DND-41 (cell line): Measurements from ENCODE around the gene PDHA2.
A peak's percentile ranks its signal among the peaks of the same experiment; 100 is the strongest.
"Not testable (repeated sequence)": the region's sequence is repeated elsewhere in the genome, so short reads cannot be mapped to it uniquely, and the experiment has no call there.

ENCODE experiments used
- ATAC-seq: fragments of 200-7000 bp; cut with Tn5 transposase; 3 replicates; pipeline ENCODE4 v1.9.1; 2021; ENCODE audit warnings: low read depth; ENCODE audit not compliant: insufficient read depth
- DNase-seq: peaks from one replicate; pipeline ENCODE4 v3.0.0-alpha.2; 2020
- H2AFZ ChIP-seq: 2 replicates; pipeline ENCODE4 v1.6.0; 2012; ENCODE audit warnings: low read depth, low read length
- H3K27ac ChIP-seq: 2 replicates; pipeline ENCODE4 v1.5.1; 2012; ENCODE audit warnings: low read length, inconsistent platforms
- H3K27me3 ChIP-seq: fragments of 200-600 bp; sonication (generic); 2 replicates; pipeline ENCODE4 v1.6.0; 2012; ENCODE audit warnings: low read length, mild to moderate bottlenecking, inconsistent platforms; ENCODE audit not compliant: insufficient read depth, poor library complexity
- H3K36me3 ChIP-seq: 2 replicates; pipeline ENCODE4 v1.5.1; 2012; ENCODE audit warnings: low read length, inconsistent platforms; ENCODE audit not compliant: insufficient read depth
- H3K4me1 ChIP-seq: 2 replicates; pipeline ENCODE4 v1.5.1; 2012; ENCODE audit warnings: mild to moderate bottlenecking, low read length; ENCODE audit not compliant: insufficient read depth
- H3K4me2 ChIP-seq: 2 replicates; pipeline ENCODE4 v1.6.0; 2012; ENCODE audit warnings: mild to moderate bottlenecking, moderate library complexity, low read length, inconsistent platforms; ENCODE audit not compliant: insufficient read depth
- H3K4me3 ChIP-seq, 2 experiments: fragments of 200-600 bp in 1 of 2; shearing (Covaris generic) in 1 of 2; 2 replicates each; pipeline ENCODE4 v1.5.1; 2012 to 2016; ENCODE audit warnings: inconsistent platforms in 2 of 2, low read length in 2 of 2, mild to moderate bottlenecking in 2 of 2, low read depth in 1 of 2, moderate library complexity in 1 of 2
- H3K79me2 ChIP-seq: 2 replicates; pipeline ENCODE4 v1.6.0; 2012; ENCODE audit warnings: low read length, inconsistent platforms; ENCODE audit not compliant: insufficient read depth
- H3K9ac ChIP-seq: 2 replicates; pipeline ENCODE4 v1.6.0; 2012; ENCODE audit warnings: low read depth, mild to moderate bottlenecking, inconsistent platforms, low read length, moderate library complexity
- H3K9me3 ChIP-seq: 2 replicates; pipeline ENCODE4 v1.5.1; 2012; ENCODE audit warnings: low read length, moderate library complexity, mild to moderate bottlenecking, inconsistent platforms; ENCODE audit not compliant: insufficient read depth, severe bottlenecking
- H4K20me1 ChIP-seq: 2 replicates; pipeline ENCODE4 v1.6.0; 2012; ENCODE audit warnings: low read length; ENCODE audit not compliant: insufficient read depth
- EZH2 ChIP-seq: IDR thresholded peaks from 3 replicates; pipeline ENCODE4 v1.6.1; 2012; ENCODE audit warnings: borderline replicate concordance, low read depth, mild to moderate bottlenecking, moderate library complexity, low read length, inconsistent platforms; ENCODE audit not compliant: severe bottlenecking
- TF ChIP-seq, protein P1 (sequence below): IDR thresholded peaks from 2 replicates; pipeline ENCODE4 v1.5.1; 2012; ENCODE audit warnings: borderline replicate concordance, low read length, moderate library complexity, mild to moderate bottlenecking; ENCODE audit not compliant: poor library complexity, severe bottlenecking; ENCODE audit errors: extremely low read depth

PDHA2 gene

DNA sequence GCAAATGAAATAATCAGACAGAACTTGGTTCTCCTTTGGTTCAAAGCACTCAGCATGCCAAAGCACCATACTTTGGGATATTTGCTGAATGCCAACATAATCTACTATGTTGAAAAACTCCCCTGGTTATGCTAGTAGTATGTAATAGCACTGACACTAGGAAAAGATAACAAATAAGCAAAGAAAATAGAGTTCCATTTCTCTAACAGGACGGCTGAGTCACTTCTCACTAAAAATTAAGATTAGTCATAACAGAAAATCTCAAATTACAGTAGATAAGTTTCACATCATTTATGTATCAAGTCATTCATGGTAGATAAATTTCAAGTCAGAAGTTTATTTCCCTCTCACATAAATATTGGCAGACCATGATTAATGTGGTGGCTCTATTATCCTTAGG lies 17.9 kb downstream of the PDHA2 start:
- no peaks in the 10 kb centered on the region for H4K20me1 ChIP-seq
- H3K4me2 ChIP-seq, result no peak overlapping the region
- ATAC-seq (no peak), DNase-seq (no peak)
- no peaks in the 10 kb centered on the region for H3K79me2 ChIP-seq
- H3K9me3 ChIP-seq, result no peaks in the 10 kb centered on the region
- no peak overlapping the region for H3K4me3 ChIP-seq
- H3K4me1 ChIP-seq, result no peaks in the 10 kb centered on the region
- no peak overlapping the region for H3K27ac ChIP-seq
- no peak overlapping the region for H2AFZ ChIP-seq
- no peaks in the 10 kb centered on the region for H3K27me3 ChIP-seq
- TF ChIP-seq, protein P1, sequence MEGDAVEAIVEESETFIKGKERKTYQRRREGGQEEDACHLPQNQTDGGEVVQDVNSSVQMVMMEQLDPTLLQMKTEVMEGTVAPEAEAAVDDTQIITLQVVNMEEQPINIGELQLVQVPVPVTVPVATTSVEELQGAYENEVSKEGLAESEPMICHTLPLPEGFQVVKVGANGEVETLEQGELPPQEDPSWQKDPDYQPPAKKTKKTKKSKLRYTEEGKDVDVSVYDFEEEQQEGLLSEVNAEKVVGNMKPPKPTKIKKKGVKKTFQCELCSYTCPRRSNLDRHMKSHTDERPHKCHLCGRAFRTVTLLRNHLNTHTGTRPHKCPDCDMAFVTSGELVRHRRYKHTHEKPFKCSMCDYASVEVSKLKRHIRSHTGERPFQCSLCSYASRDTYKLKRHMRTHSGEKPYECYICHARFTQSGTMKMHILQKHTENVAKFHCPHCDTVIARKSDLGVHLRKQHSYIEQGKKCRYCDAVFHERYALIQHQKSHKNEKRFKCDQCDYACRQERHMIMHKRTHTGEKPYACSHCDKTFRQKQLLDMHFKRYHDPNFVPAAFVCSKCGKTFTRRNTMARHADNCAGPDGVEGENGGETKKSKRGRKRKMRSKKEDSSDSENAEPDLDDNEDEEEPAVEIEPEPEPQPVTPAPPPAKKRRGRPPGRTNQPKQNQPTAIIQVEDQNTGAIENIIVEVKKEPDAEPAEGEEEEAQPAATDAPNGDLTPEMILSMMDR, result no peak
- H3K9ac ChIP-seq, result no peak overlapping the region
- H3K36me3 ChIP-seq, result no peaks in the 10 kb centered on the region

DNA sequence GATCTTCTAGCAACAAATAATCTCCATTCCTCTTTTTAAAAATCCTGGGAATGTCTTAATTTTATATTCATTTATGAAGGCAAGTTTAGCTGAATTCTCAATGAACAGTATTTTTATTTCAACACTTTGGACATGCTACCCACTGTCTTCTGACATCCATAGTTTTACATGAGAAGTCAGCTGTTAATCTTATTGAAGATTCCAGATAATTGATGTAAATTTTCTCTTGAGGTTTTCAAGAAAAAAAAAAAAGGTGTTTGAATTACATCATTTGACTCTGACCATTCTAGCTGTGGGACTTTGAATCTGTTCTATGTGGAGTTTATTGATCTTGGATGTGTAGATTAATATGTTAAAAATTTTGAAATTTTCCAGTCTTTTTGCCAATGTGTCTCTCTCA lies 28.0 kb downstream of the PDHA2 start:
- no peaks in the 10 kb centered on the region for H3K4me1 ChIP-seq
- TF ChIP-seq, protein P1, result no peak
- no peak for TF ChIP-seq EZH2
- no peaks in the 10 kb centered on the region for H4K20me1 ChIP-seq
- H3K79me2 ChIP-seq, result no peaks in the 10 kb centered on the region
- no peak overlapping the region for H2AFZ ChIP-seq
- no peak overlapping the region for H3K9ac ChIP-seq
- H3K4me2 ChIP-seq, result no peak overlapping the region
- H3K4me3 ChIP-seq, result no peak overlapping the region
- H3K27ac ChIP-seq, result no peak overlapping the region
- DNase-seq (no peak), ATAC-seq (no peak)
- no peaks in the 10 kb centered on the region for H3K36me3 ChIP-seq
- H3K27me3 ChIP-seq, result no peaks in the 10 kb centered on the region
- H3K9me3 ChIP-seq, result peaks cover 30% of the 10 kb centered on the region

DNA sequence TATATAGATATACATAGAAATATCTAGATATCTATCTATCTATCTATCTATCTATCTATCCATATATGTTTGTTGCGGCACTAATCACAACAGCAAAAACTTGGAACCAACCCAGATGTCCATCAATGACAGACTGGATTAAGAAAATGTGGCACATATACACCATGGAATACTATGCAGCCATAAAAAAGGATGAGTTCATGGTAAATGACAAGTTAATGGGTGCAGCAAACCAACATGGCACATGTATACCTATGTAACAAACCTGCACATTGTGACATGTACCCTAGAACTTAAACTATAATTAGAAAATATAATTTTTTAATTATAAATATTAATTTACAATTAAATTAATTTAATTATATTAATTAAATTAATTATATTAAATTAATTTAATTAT lies 29.5 kb downstream of the PDHA2 start:
- H3K9ac ChIP-seq, H3K4me3 ChIP-seq, H3K4me2 ChIP-seq, ATAC-seq, H2AFZ ChIP-seq, H3K27ac ChIP-seq, H3K27me3 ChIP-seq, H3K79me2 ChIP-seq, H4K20me1 ChIP-seq, H3K36me3 ChIP-seq, H3K4me1 ChIP-seq, DNase-seq: not testable (repeated sequence)
- H3K9me3 ChIP-seq, result peaks cover 30% of the 10 kb centered on the region

DNA sequence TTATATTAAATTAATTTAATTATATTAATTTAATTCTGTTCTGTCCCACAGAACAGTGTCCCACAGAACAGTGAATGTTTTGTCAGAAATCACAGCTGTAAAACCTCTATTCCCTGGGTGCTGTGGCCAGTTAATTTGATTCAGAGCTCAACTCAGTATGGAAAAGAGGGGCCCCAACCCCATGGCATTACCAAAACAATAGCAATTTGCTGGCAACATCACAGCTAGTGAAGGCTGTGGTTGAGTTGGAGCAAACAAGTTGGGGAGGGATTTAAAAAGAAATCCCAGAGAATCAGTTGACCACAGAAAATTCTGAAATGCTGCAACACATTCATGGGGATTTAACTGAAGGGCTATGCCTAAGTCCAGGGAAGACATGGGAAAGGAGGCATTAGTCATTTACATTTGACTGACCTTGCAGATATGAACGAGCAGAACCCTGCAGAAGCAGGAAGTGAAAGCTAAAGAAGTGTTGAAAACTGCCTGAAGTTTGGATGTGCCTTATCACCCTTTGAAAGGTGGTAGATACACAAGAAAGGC lies 30.1 kb downstream of the PDHA2 start:
- no peaks in the 10 kb centered on the region for H3K27me3 ChIP-seq
- DNase-seq (peak; percentile 5), ATAC-seq (no peak)
- H3K4me1 ChIP-seq, result no peaks in the 10 kb centered on the region
- H3K27ac ChIP-seq, result no peak overlapping the region
- H3K36me3 ChIP-seq, result no peaks in the 10 kb centered on the region
- H3K9ac ChIP-seq, result no peak overlapping the region
- no peaks in the 10 kb centered on the region for H3K79me2 ChIP-seq
- H2AFZ ChIP-seq, result 0 out of 2 replicates have a peak overlapping the region, but pooled peaks have one; percentile 29
- no peak overlapping the region for H3K4me2 ChIP-seq
- TF ChIP-seq, protein P1, result no peak
- TF ChIP-seq EZH2, result no peak
- no peaks in the 10 kb centered on the region for H4K20me1 ChIP-seq
- H3K9me3 ChIP-seq, result peaks cover 30% of the 10 kb centered on the region
- no peak overlapping the region for H3K4me3 ChIP-seq
